Erythroblast (primary cell): ENCODE data around the gene ERGIC1.

Experiments used
- GATA1 ChIP-seq: IDR thresholded peaks from 2 replicates; pipeline ENCODE4 v1.6.1; 2011; ENCODE audit warnings: low read depth, mild to moderate bottlenecking, control low read depth, low read length, moderate library complexity
- POLR2A ChIP-seq: IDR thresholded peaks from 2 replicates; pipeline ENCODE4 v1.6.1; 2011; ENCODE audit warnings: mild to moderate bottlenecking, low read length

DNA sequence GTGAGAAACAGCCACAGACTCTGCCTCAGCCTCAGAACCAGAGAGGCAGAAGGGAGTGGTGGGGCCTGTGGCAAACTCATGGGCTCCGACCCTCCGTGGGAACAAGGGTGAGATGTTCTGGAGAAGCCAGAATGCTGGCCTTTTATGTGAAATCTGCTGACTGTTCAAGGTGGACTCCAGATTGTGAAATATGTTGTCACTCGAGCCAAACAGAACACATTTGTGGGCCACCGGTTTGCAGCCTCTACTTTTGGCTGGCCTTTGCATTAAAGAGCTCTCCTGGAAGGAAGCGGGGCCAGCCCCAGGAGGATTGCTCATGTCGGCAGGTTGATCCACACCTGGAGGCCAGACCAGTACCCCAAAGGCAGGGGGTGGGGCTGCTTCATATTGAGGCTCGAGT is 62.4 kb downstream of the ERGIC1 start:
- no peak for TF ChIP-seq POLR2A
- no peak for TF ChIP-seq GATA1
